ENCODE results near the gene FBXL20. TPM values are rescaled to one million over a fixed set of nuclear protein-coding genes. Genes with fewer than 3 reads are reported as not detected.

Gene FBXL20
- total and polyA plus RNA-seq, 2 donors (not counting 1 experiment from before 2014, with no cell fraction given), result 7.6 to 14.5 TPM

- TF ChIP-seq CTCF (conservative IDR thresholded peaks at IDR 0.05 in 1 of 2, IDR thresholded peaks at IDR 0.05 in 1 of 2; ENCODE audit: low read depth in 1 of 2, low read length in 2 of 2) (no peak), EZH2 (IDR thresholded peaks at IDR 0.05; ENCODE audit: low read length, missing control alignments) (no peak)
- Histone ChIP-seq H3K9me3 (ENCODE audit: control insufficient read depth, insufficient read depth, low read depth, low read length) (no peaks in the 10 kb centered on the region), H3K27me3 (ENCODE audit: control insufficient read depth, insufficient read depth, low read length) (peaks cover 11% of the 10 kb centered on the region), H3K4me2 (ENCODE audit: extremely low read depth, insufficient read depth, low read length) (no peak overlapping the region), H3K9ac (ENCODE audit: insufficient read depth, low read length) (no peak overlapping the region), H3K36me3 (ENCODE audit: control insufficient read depth, insufficient read depth, low read length) (no peaks in the 10 kb centered on the region), H4K20me1 (ENCODE audit: control insufficient read depth, extremely low read depth, insufficient read depth, low read length) (no peaks in the 10 kb centered on the region), H3K4me3 (replicated peaks in 1 of 4; ENCODE audit: control extremely low read depth in 1 of 4, insufficient read depth in 1 of 4, low read depth in 3 of 4, low read length in 4 of 4) (no peak overlapping the region), H2AFZ (ENCODE audit: low read length) (no peak overlapping the region), H3K79me2 (ENCODE audit: control insufficient read depth, insufficient read depth, low read length) (no peaks in the 10 kb centered on the region), H3K4me1 (ENCODE audit: control insufficient read depth, extremely low read depth, insufficient read depth, low read length) (peaks cover 13% of the 10 kb centered on the region), H3K27ac (ENCODE audit: insufficient read depth, low read length) (no peak overlapping the region)
- no peak for DNase-seq (ENCODE audit: low read depth in 2 of 2)
These were observed 189.1 kb downstream of the FBXL20 start for GRCh38 chr17:39212195-39212810.

DNA sequence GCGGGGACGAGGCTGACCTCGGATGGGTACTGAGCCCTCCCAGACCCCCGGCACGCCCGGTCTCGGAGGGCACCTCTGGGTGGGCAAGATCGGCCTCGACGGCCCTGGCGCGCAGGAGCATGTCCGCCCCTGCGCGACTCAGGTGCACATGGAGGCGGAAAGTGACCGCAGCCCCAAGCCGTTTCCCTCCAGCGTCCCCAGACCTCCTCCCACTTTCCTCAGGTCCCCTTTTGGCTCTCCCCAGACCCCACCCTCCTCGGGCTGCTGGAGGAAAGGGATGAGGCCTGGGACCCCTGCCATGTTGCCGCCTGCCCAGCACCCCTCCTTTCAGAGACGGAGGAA lies 191.4 kb downstream of the FBXL20 start:
- no peak for TF ChIP-seq CTCF (conservative IDR thresholded peaks at IDR 0.05 in 1 of 2, IDR thresholded peaks at IDR 0.05 in 1 of 2; ENCODE audit: low read depth in 1 of 2, low read length in 2 of 2)
- TF ChIP-seq EZH2 (IDR thresholded peaks at IDR 0.05; ENCODE audit: low read length, missing control alignments), result no peak
- H3K4me3 ChIP-seq (replicated peaks in 1 of 4; ENCODE audit: control extremely low read depth in 1 of 4, insufficient read depth in 1 of 4, low read depth in 3 of 4, low read length in 4 of 4), result peak overlapping the region in 3 of 4 experiments; percentile 28 to 51 (median 39)
- H2AFZ ChIP-seq (ENCODE audit: low read length), result peak overlapping the region; percentile 62
- peak overlapping the region; percentile 5 for H3K9ac ChIP-seq (ENCODE audit: insufficient read depth, low read length)
- H3K27me3 ChIP-seq (ENCODE audit: control insufficient read depth, insufficient read depth, low read length), result peaks cover 5% of the 10 kb centered on the region
- H3K79me2 ChIP-seq (ENCODE audit: control insufficient read depth, insufficient read depth, low read length), result no peaks in the 10 kb centered on the region
- DNase-seq (ENCODE audit: low read depth in 2 of 2), result no peak
- H3K4me1 ChIP-seq (ENCODE audit: control insufficient read depth, extremely low read depth, insufficient read depth, low read length), result peaks cover 13% of the 10 kb centered on the region
- no peaks in the 10 kb centered on the region for H3K9me3 ChIP-seq (ENCODE audit: control insufficient read depth, insufficient read depth, low read depth, low read length)
- no peak overlapping the region for H3K27ac ChIP-seq (ENCODE audit: insufficient read depth, low read length)
- H4K20me1 ChIP-seq (ENCODE audit: control insufficient read depth, extremely low read depth, insufficient read depth, low read length), result no peaks in the 10 kb centered on the region
- H3K36me3 ChIP-seq (ENCODE audit: control insufficient read depth, insufficient read depth, low read length), result peaks cover 2% of the 10 kb centered on the region
- H3K4me2 ChIP-seq (ENCODE audit: extremely low read depth, insufficient read depth, low read length), result peak overlapping the region; percentile 75

GRCh38 chr17:39209317-39210092 lies 191.9 kb downstream of the FBXL20 start:
- Histone ChIP-seq H3K4me3 (replicated peaks in 1 of 4; ENCODE audit: control extremely low read depth in 1 of 4, insufficient read depth in 1 of 4, low read depth in 3 of 4, low read length in 4 of 4) (peak overlapping the region in 3 of 4 experiments; percentile 28 to 51 (median 39)), H3K4me1 (ENCODE audit: control insufficient read depth, extremely low read depth, insufficient read depth, low read length) (peaks cover 13% of the 10 kb centered on the region), H3K27ac (ENCODE audit: insufficient read depth, low read length) (no peak overlapping the region), H2AFZ (ENCODE audit: low read length) (peak overlapping the region; percentile 62), H3K79me2 (ENCODE audit: control insufficient read depth, insufficient read depth, low read length) (no peaks in the 10 kb centered on the region), H3K36me3 (ENCODE audit: control insufficient read depth, insufficient read depth, low read length) (peaks cover 2% of the 10 kb centered on the region), H3K4me2 (ENCODE audit: extremely low read depth, insufficient read depth, low read length) (peak overlapping the region; percentile 75), H3K9me3 (ENCODE audit: control insufficient read depth, insufficient read depth, low read depth, low read length) (no peaks in the 10 kb centered on the region), H3K9ac (ENCODE audit: insufficient read depth, low read length) (peak overlapping the region; percentile 5), H4K20me1 (ENCODE audit: control insufficient read depth, extremely low read depth, insufficient read depth, low read length) (no peaks in the 10 kb centered on the region), H3K27me3 (ENCODE audit: control insufficient read depth, insufficient read depth, low read length) (peaks cover 5% of the 10 kb centered on the region)
- TF ChIP-seq CTCF (conservative IDR thresholded peaks at IDR 0.05 in 1 of 2, IDR thresholded peaks at IDR 0.05 in 1 of 2; ENCODE audit: low read depth in 1 of 2, low read length in 2 of 2), result no peak
- no peak for TF ChIP-seq EZH2 (IDR thresholded peaks at IDR 0.05; ENCODE audit: low read length, missing control alignments)
- peak; percentile 35 to 77 for DNase-seq (ENCODE audit: low read depth in 2 of 2)

Measured in fibroblast of lung (primary cell).